Measurements from ENCODE around the gene EXOC6B.

Gene EXOC6B

GRCh38 chr2:72212486-72212855 is 613.4 kb downstream of the EXOC6B start:
- H3K4me3 ChIP-seq (ENCODE audit: low read length), result no peak overlapping the region
- no peak for TF ChIP-seq CTCF (conservative IDR thresholded peaks at IDR 0.05; ENCODE audit: low read length)
- DNase-seq (ENCODE audit: low read depth), result no peak

GRCh38 chr2:72211777-72212485 is 613.9 kb downstream of the EXOC6B start:
- no peak for TF ChIP-seq CTCF (conservative IDR thresholded peaks at IDR 0.05; ENCODE audit: low read length)

GRCh38 chr2:72211350-72211749 is 614.5 kb downstream of the EXOC6B start:
- DNase-seq (ENCODE audit: low read depth), result peak; percentile 31
- no peak for TF ChIP-seq CTCF (conservative IDR thresholded peaks at IDR 0.05; ENCODE audit: low read length)
- no peak overlapping the region for H3K4me3 ChIP-seq (ENCODE audit: low read length)

More at GRCh38 chr2:72211777-72212485, 613.9 kb downstream of the EXOC6B start:
- no peak overlapping the region for H3K4me3 ChIP-seq (ENCODE audit: low read length)
- DNase-seq (ENCODE audit: low read depth), result peak; percentile 80

GRCh38 chr2:72210470-72210869 is 615.4 kb downstream of the EXOC6B start:
- DNase-seq (ENCODE audit: low read depth), result no peak
- no peak for TF ChIP-seq CTCF (conservative IDR thresholded peaks at IDR 0.05; ENCODE audit: low read length)
- H3K4me3 ChIP-seq (ENCODE audit: low read length), result no peak overlapping the region

GRCh38 chr2:72208225-72208624 is 617.6 kb downstream of the EXOC6B start:
- H3K4me3 ChIP-seq (ENCODE audit: low read length), result no peak overlapping the region
- TF ChIP-seq CTCF (conservative IDR thresholded peaks at IDR 0.05; ENCODE audit: low read length), result no peak

GRCh38 chr2:72207334-72207733 is 618.5 kb downstream of the EXOC6B start:
- TF ChIP-seq CTCF (conservative IDR thresholded peaks at IDR 0.05; ENCODE audit: low read length), result no peak
- no peak overlapping the region for H3K4me3 ChIP-seq (ENCODE audit: low read length)
- no peak for DNase-seq (ENCODE audit: low read depth)

More at GRCh38 chr2:72208225-72208624, 617.6 kb downstream of the EXOC6B start:
- no peak for DNase-seq (ENCODE audit: low read depth)

GRCh38 chr2:72205504-72205881 is 620.3 kb downstream of the EXOC6B start:
- no peak overlapping the region for H3K4me3 ChIP-seq (ENCODE audit: low read length)
- TF ChIP-seq CTCF (conservative IDR thresholded peaks at IDR 0.05; ENCODE audit: low read length), result no peak
- no peak for DNase-seq (ENCODE audit: low read depth)

Measured in AG10803 (cell line).